Immature natural killer cell (primary cell): Measurements from ENCODE around the gene GFOD1. TPM values are rescaled to one million over a fixed set of nuclear protein-coding genes. Genes with fewer than 3 reads are reported as not detected.

ENCODE experiments used
- DNase-seq, 3 donors: peaks; one replicate each; pipeline ENCODE4 v3.0.0; 2022; ENCODE audit warnings: mixed read lengths in 1 of 3
- H3K27ac Mint-ChIP-seq, 6 donors: one replicate each; pipeline ENCODE4 v1.8.0; 2020; ENCODE audit warnings: mixed read lengths in 6 of 6, mild to moderate bottlenecking in 5 of 6, inconsistent platforms in 4 of 6, moderate library complexity in 3 of 6
- H3K27me3 Mint-ChIP-seq, 3 donors: one replicate each; pipeline ENCODE4 v1.8.0; 2020 to 2021; ENCODE audit warnings: low read depth in 3 of 3, mild to moderate bottlenecking in 3 of 3, mixed read lengths in 3 of 3, moderate library complexity in 3 of 3, inconsistent platforms in 1 of 3
- H3K36me3 Mint-ChIP-seq, 3 donors: one replicate each; pipeline ENCODE4 v1.8.0; 2020; ENCODE audit warnings: mixed read lengths in 3 of 3, inconsistent platforms in 2 of 3, mild to moderate bottlenecking in 2 of 3
- H3K4me1 Mint-ChIP-seq, 2 donors: one replicate each; pipeline ENCODE4 v1.8.0; 2020; ENCODE audit warnings: inconsistent platforms in 2 of 2, mild to moderate bottlenecking in 2 of 2, mixed read lengths in 2 of 2, moderate library complexity in 1 of 2
- H3K4me3 Mint-ChIP-seq, 5 donors: one replicate each; pipeline ENCODE4 v1.8.0; 2020; ENCODE audit warnings: mild to moderate bottlenecking in 5 of 5, mixed read lengths in 5 of 5, inconsistent platforms in 3 of 5, moderate library complexity in 3 of 5
- H3K9me3 Mint-ChIP-seq, 6 donors: one replicate each; pipeline ENCODE4 v1.8.0; 2020; ENCODE audit warnings: mild to moderate bottlenecking in 6 of 6, mixed read lengths in 6 of 6, inconsistent platforms in 4 of 6, moderate library complexity in 3 of 6
- polyA plus RNA-seq, 3 donors: library from polyadenylated mRNA; unstranded; fragments of 300-500 nt; fragmentation: Illumina TruSeq; gene quantifications; one replicate each; pipeline ENCODE4 v1.2.3, GENCODE V29; 2021

Gene GFOD1
- polyA plus RNA-seq, 3 donors from 2014 or later: 22.5 to 68.8 (median 49.3) TPM

DNA sequence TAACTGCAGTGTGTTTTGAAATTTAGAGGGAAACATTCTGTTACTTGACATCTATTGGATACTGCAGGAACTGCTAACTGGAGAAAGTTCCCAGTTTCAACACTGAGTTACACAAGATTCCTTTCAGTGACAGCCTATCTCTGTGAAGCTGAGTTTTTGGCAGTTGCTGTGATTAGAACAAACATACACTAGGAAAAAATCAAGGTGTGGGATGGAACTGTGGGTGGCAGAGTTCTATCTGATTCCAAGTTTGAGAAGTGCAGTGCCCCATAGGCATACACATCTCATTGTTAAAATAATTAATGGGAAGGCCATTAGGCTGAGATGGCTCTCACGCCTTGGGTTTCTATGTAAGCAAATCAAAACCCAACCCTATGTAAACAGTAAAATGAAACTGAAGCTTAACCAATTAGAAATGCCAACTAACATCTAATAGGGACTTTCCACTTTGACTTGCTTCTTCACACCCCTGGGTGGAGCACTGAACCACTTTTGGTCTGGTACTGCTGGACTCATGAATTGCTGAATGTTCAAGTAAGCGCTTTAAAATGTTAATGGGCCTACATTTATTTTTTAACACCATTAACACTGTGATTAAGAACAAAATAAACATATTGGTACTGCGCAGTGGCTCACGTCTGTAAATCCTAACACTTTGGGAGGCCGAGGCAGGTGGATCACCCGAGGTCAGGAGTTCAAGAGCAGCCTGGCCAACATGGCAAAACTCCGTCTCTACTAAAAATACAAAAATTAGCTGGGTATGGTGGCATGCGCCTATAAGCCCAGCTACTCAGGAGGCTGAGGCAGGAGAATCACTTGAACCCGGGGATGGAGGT lies 103.9 kb downstream of the GFOD1 start:
- peak overlapping the region; percentile 55 to 77 (median 71) for H3K4me3 Mint-ChIP-seq
- DNase-seq: peak; percentile 72 to 74 (median 73)

DNA sequence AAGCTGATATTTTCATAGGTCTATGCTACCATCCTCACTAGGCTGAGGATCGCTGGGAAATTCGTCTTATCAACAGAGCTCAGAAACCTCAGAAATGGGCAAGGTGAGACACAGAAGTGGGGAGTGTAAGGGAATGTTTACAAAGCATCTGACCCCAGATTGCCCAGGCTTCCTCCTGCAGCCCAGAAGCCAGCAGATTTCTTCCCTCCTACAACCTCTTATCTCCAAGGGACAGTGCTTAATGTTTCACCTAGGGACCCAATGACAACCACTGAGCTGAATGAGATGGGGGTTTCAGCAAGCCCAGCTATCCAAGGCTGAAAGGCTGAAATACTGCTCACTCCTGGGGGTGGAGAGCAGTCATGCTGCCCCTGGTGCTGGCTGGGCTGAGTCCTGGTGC lies 106.6 kb downstream of the GFOD1 start:
- Mint-ChIP-seq H3K36me3 (peaks cover 0 to 21% (median 9%) of the 10 kb centered on the region in 3 donors), H3K4me3 (no peak overlapping the region), H3K27ac (peak overlapping the region; percentile 70 to 92 (median 83)), H3K27me3 (peaks cover 0 to 8% (median 2%) of the 10 kb centered on the region in 3 donors), H3K4me1 (peaks cover 92 to 100% of the 10 kb centered on the region in 2 donors), H3K9me3 (no peaks in the 10 kb centered on the region)
- no peak for DNase-seq

More for the DNA sequence above, 103.9 kb downstream of the GFOD1 start:
- H3K36me3 Mint-ChIP-seq: peaks cover 0 to 9% (median 4%) of the 10 kb centered on the region in 3 donors
- peak overlapping the region; percentile 88 to 96 (median 94) for H3K27ac Mint-ChIP-seq
- H3K9me3 Mint-ChIP-seq: no peaks in the 10 kb centered on the region
- H3K4me1 Mint-ChIP-seq: peaks cover 95 to 100% of the 10 kb centered on the region in 2 donors
- H3K27me3 Mint-ChIP-seq: peaks cover 0 to 7% (median 3%) of the 10 kb centered on the region in 3 donors

DNA sequence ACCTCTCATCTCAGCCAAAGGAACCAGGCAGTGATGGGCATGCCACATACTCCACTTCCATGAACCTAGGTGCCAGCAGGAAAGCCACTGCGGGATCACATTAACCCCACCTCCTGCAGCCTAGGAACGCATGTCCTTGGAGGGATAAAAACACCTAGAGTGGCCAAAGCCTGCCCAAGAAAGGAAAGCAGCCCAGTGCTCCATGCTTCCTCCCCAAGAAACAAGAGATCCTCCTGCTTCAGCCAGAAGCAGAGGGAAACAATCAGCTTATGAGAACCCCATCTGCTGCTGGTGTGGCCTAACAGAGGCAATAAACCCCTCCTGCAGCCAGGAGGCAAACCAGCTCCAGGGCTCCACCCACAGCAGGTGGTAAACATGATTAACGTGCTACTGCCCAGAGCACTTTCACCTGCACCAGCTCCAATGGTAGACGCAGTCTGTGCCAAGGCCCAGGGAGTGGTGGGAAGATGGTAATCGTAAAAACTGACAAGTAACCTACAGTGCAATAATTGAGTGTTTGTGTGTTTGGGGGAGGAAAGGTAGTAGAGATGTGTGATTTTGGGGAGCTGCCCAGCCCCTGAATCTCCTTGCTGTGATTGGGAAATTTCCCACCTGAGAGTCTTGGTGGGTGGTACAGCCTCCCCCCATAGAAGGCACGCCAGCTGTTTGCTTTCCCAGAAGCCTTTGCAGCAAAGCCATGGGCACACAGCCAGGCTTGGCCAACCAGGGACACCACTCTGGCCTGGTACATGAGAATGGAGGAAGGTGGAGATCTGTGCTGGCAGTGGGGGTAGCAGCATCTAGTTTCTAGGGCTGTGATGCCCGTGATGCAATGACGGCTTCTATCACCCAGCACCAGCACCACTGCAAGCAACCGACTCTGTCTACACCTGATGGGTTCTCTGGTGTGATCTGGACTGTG lies 108.5 kb downstream of the GFOD1 start:
- Mint-ChIP-seq H3K27ac (peak overlapping the region in 5 of 6 donors; percentile 67 to 88 (median 80)), H3K9me3 (no peaks in the 10 kb centered on the region), H3K36me3 (peaks cover 0 to 21% (median 10%) of the 10 kb centered on the region in 3 donors), H3K4me3 (no peak overlapping the region), H3K27me3 (peaks cover 2 to 8% (median 2%) of the 10 kb centered on the region in 3 donors), H3K4me1 (peaks cover 90 to 98% of the 10 kb centered on the region in 2 donors)
- DNase-seq: no peak

DNA sequence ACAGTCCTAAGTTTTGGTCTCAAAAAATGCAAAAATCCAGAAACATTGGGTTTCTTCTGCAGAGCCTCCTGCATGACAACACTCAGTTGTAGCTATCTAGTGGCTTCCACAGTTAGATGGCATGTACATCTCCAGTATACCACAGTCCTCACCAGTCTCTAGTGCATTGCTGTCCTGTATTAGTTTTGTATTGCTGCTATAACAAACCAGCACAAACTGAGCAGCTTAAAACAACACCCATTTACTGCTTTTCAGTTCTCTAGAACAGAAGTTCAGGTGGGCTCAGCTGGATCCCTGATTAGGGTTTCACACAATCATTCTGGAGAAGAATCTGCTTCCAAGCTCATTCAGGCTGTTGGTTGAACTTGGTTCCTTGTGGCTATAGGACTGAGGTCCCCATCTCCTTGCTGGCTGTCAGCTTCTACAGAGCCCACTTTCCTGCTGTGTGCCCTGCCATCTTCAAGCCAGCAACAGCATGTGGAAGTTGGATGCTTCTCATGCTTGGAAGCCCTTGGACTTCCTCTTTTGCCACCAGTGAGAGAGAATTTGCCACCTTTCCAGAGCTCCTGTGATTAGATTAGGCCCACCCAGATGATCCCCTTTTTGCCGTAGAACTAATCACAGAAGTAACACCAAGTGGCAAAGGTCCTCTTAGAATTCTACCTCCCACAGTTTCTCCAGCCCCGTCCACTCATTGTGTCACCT lies 110.2 kb downstream of the GFOD1 start:
- H3K4me1 Mint-ChIP-seq: peaks cover 87 to 98% of the 10 kb centered on the region in 2 donors

DNA sequence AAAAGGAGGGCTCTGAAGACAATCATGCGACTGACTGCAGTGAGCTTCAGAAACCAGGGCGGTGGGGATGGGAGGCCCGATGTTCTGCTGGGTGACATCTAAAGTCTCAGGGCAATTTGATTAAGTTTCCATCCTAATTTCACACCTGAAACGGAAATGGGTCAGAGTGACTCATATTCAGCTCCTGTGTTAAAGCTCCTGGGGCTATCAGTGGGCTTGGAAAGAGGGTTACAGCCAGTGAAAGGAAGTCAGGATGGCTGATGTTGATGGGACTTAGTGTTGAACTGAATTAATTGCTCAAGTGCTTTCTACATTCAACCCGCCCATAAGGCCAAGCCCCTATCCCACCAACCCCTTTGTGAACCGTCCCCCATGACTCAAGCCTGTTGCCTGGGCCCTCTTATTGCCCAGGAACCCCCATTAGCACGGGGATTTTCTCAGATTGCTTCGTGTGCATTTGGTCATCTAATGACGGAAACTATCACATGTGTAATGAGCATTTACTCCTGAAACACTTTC lies 112.0 kb downstream of the GFOD1 start:
- DNase-seq: peak; percentile 24 to 28 (median 26)
- Mint-ChIP-seq H3K36me3 (peaks cover 0 to 21% (median 13%) of the 10 kb centered on the region in 3 donors), H3K4me3 (peak overlapping the region in 4 of 5 donors; percentile 2 to 79 (median 61)), H3K9me3 (no peaks in the 10 kb centered on the region), H3K27ac (peak overlapping the region; percentile 76 to 88 (median 86)), H3K4me1 (peaks cover 85 to 98% of the 10 kb centered on the region in 2 donors), H3K27me3 (peaks cover 2 to 7% (median 2%) of the 10 kb centered on the region in 3 donors)

More for the DNA sequence above, 110.2 kb downstream of the GFOD1 start:
- peaks cover 0 to 7% (median 2%) of the 10 kb centered on the region in 3 donors for H3K27me3 Mint-ChIP-seq
- H3K9me3 Mint-ChIP-seq: no peaks in the 10 kb centered on the region
- peak overlapping the region; percentile 60 to 87 (median 85) for H3K27ac Mint-ChIP-seq
- peaks cover 0 to 21% (median 13%) of the 10 kb centered on the region in 3 donors for H3K36me3 Mint-ChIP-seq
- H3K4me3 Mint-ChIP-seq: no peak overlapping the region
- DNase-seq: no peak

DNA sequence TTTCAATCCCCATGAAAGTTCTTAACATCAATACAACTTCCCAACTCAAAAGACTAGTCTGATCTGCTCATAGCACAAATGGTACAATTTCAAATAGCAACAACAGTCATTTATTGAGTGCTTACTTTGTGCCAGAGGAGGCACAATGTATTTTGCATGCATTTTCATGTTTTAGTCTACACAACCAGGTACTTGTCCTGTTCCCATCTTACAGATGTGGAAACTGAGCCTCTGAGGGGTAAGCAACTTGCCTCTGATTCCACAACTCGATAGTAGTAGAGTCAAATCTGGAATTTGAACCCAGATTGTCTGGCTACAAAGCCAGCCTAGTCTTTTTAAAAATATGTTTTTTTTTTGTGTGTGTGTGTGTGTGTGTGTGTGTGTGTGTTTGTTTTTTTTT lies 113.5 kb downstream of the GFOD1 start:
- peaks cover 0 to 14% (median 13%) of the 10 kb centered on the region in 3 donors for H3K36me3 Mint-ChIP-seq
- H3K4me1 Mint-ChIP-seq: peaks cover 78 to 96% of the 10 kb centered on the region in 2 donors

DNA sequence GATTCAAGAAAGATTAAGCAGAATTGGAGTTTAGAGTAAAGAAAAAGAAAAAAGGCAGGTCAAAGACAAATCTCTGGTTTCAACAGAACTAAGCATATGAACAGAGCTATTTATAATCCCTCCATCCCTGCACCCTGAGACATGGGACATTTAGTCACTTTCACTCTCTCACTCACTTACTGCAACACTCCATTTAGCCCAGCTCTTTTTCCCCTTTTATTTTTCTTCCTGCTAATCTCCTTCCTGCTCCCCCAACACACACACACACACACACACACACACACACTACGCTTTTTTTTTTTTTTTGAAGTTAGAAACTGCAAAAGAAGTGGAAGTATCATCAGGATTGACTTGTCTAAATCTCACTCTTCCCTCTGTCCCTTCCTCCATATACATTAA lies 113.9 kb downstream of the GFOD1 start:
- H3K9me3 Mint-ChIP-seq: no peaks in the 10 kb centered on the region
- H3K4me1 Mint-ChIP-seq: peaks cover 75 to 96% of the 10 kb centered on the region in 2 donors
- peak overlapping the region in 1 of 5 donors; percentile 38 for H3K4me3 Mint-ChIP-seq
- peaks cover 2% of the 10 kb centered on the region in 3 donors for H3K27me3 Mint-ChIP-seq
- H3K36me3 Mint-ChIP-seq: peaks cover 0 to 13% (median 12%) of the 10 kb centered on the region in 3 donors
- H3K27ac Mint-ChIP-seq: peak overlapping the region; percentile 30 to 81 (median 68)
- no peak for DNase-seq

More for the DNA sequence above, 113.5 kb downstream of the GFOD1 start:
- Mint-ChIP-seq H3K27me3 (peaks cover 2% of the 10 kb centered on the region in 3 donors), H3K27ac (peak overlapping the region; percentile 30 to 81 (median 68)), H3K4me3 (peak overlapping the region in 1 of 5 donors; percentile 38), H3K9me3 (no peaks in the 10 kb centered on the region)
- no peak for DNase-seq

DNA sequence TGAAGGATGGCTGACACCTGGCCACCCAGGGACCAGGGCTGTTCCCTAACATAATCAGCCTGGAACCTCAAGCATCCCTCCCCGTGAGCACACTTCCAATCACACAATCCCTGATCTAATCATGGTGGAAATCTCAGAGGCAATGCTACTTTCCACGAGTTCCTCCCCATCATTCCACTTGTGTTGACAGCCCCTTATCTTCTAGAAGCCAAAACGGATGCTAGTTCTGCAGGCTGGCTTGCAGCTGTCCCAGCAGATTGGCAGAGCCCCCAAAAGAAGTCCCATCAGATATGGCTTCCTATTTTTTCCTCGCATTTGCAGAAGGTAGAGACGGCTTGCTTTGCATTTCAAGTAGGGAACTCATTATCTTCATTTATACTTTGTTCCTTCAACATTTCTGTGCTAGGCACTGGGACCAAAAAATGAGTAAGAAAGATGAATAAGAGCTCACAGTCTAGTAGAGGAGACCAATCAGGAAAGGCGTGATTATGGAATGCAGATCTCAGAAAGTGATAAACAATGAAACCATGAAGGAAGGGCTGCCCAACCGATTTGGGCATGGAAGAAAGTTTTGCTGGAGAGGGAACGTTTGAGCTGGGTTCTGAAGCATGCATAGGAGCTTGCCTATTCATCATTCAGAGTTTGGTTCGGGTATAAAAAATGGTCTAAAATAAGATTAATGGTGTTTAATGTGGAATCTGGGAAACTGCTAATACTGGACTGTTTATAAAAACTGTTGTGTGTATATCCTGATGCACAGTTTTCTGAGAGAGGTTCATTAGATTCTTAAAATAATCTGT lies 114.5 kb downstream of the GFOD1 start:
- Mint-ChIP-seq H3K36me3 (peaks cover 0 to 13% (median 7%) of the 10 kb centered on the region in 3 donors), H3K4me1 (peaks cover 73 to 96% of the 10 kb centered on the region in 2 donors), H3K9me3 (no peaks in the 10 kb centered on the region), H3K4me3 (peak overlapping the region in 1 of 5 donors; percentile 38), H3K27me3 (peaks cover 2% of the 10 kb centered on the region in 3 donors), H3K27ac (peak overlapping the region; percentile 30 to 81 (median 47))
- DNase-seq: no peak

DNA sequence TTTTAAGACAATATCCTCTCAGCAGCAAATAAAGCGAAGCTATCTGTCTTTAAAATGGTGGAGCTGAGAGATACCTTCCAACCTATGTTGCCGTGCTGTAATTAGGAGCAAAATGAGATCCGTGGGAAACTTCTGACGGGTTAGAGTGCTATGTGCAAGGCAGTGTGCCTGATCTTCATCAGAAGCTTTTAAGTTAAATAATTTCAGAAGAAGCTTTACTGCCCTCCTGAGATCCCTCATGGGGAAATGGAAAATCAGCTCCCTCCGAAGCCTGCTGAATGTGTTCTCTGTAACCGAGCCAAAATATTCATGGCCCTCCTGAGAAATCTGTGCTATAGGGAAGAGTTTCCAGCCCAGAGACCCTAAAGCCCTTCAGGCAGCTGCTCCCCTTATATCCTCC lies 115.3 kb downstream of the GFOD1 start:
- peaks cover 71 to 96% of the 10 kb centered on the region in 2 donors for H3K4me1 Mint-ChIP-seq
- peaks cover 2% of the 10 kb centered on the region in 3 donors for H3K27me3 Mint-ChIP-seq
- no peak for DNase-seq
- H3K9me3 Mint-ChIP-seq: no peaks in the 10 kb centered on the region
- no peak overlapping the region for H3K4me3 Mint-ChIP-seq
- H3K27ac Mint-ChIP-seq: peak overlapping the region; percentile 13 to 81 (median 26)
- H3K36me3 Mint-ChIP-seq: peaks cover 0 to 13% (median 3%) of the 10 kb centered on the region in 3 donors

DNA sequence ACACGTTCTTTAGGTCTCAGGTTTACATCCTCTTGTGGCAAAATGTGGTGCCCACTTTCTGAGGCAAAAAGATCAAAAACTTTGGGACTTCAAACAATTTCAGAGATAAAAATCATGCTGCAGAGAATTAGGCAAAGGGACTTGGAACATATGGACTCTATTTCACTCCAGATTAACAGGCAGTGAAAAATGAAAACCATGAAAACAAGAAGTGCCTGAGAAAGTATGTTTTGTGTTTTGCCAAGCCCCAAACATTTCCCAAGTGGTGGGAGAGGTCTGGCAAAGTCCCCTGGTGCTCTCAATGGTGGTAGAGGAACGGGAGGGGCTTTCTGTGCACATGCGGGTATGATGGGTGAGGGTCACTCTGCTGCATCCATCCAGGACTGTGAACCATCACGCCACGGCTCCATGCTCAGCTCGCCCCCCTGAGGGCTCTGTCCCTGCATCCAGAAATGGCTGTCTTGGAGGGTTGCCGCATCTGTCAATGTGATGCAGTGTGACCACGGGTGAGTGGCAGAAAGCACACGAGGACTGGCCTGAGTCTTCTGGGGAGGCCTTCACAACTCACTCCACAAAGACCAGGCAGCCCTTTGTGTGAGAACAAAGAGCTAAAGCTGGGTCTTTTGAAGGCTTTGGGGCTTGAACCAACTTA lies 115.9 kb downstream of the GFOD1 start:
- Mint-ChIP-seq H3K4me1 (peaks cover 68 to 91% of the 10 kb centered on the region in 2 donors), H3K36me3 (peaks cover 0 to 10% (median 3%) of the 10 kb centered on the region in 3 donors), H3K9me3 (no peaks in the 10 kb centered on the region), H3K27me3 (peaks cover 2% of the 10 kb centered on the region in 3 donors), H3K4me3 (no peak overlapping the region), H3K27ac (peak overlapping the region in 4 of 6 donors; percentile 33 to 81 (median 67))
- DNase-seq: no peak

DNA sequence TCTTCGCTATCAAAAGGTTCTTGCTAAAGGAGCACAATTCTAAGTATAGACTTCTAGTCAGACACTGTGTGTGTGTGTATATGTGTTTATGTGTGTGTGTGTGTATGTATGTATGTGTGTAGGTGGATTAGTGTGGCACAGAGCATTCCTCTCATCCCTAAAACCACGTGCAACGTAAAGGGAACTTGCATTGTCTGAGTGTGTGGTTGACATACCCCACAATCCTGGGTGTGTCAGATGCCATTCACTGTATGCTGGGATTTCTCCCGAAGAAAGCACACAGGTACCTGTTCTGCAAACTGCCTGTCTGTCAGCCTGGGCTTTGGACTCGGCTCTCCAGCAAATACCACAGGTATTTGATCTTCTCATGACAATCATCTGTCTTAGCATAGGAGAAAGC lies 116.8 kb downstream of the GFOD1 start:
- DNase-seq: no peak
- H3K27me3 Mint-ChIP-seq: peaks cover 0 to 2% (median 2%) of the 10 kb centered on the region in 3 donors
- peaks cover 58 to 82% of the 10 kb centered on the region in 2 donors for H3K4me1 Mint-ChIP-seq
- H3K36me3 Mint-ChIP-seq: peaks cover 0 to 4% (median 0%) of the 10 kb centered on the region in 3 donors
- H3K27ac Mint-ChIP-seq: peak overlapping the region; percentile 47 to 81 (median 73)
- no peaks in the 10 kb centered on the region for H3K9me3 Mint-ChIP-seq
- H3K4me3 Mint-ChIP-seq: no peak overlapping the region
